Aorta (tissue), 5 donors: ENCODE data around the gene RALGPS2. TPM values are rescaled to one million over a fixed set of nuclear protein-coding genes. Genes with fewer than 3 reads are reported as not detected.
"Not testable (repeated sequence)": the region's sequence is repeated elsewhere in the genome, so short reads cannot be mapped to it uniquely, and the experiment has no call there.

Source experiments
- ATAC-seq: fragments of 200-7000 bp; cut with Tn5 transposase; one replicate; pipeline ENCODE4 v1.9.1; 2022; ENCODE audit warnings: moderate library complexity; ENCODE audit not compliant: low FRiP score
- DNase-seq, 2 donors: peaks; one replicate each; pipeline ENCODE4 v3.0.0-alpha.2; 2020
- H3K27ac ChIP-seq, 2 donors: one replicate each; pipeline ENCODE4 v1.5.1; 2013; ENCODE audit warnings: low read length in 2 of 2, mild to moderate bottlenecking in 2 of 2, moderate library complexity in 2 of 2, control low read depth in 1 of 2, inconsistent platforms in 1 of 2, low read depth in 1 of 2
- H3K27me3 ChIP-seq, 2 donors: one replicate each; pipeline ENCODE4 v1.6.1; 2013; ENCODE audit warnings: control low read depth in 1 of 2, low read length in 1 of 2, mild to moderate bottlenecking in 1 of 2, moderate library complexity in 1 of 2; ENCODE audit not compliant: insufficient read depth in 2 of 2, control insufficient read depth in 1 of 2
- H3K36me3 ChIP-seq, 2 donors: one replicate each; pipeline ENCODE4 v1.6.1; 2013; ENCODE audit warnings: control low read depth in 1 of 2, low read length in 1 of 2, mild to moderate bottlenecking in 1 of 2; ENCODE audit not compliant: insufficient read depth in 2 of 2, control insufficient read depth in 1 of 2
- H3K4me1 ChIP-seq, 2 donors: one replicate each; pipeline ENCODE4 v1.6.1; 2013; ENCODE audit warnings: low read length in 2 of 2, control low read depth in 1 of 2, mild to moderate bottlenecking in 1 of 2, moderate library complexity in 1 of 2; ENCODE audit not compliant: insufficient read depth in 2 of 2, control insufficient read depth in 1 of 2
- H3K4me3 ChIP-seq, 2 donors: one replicate each; pipeline ENCODE4 v1.5.1; 2013; ENCODE audit warnings: low read length in 2 of 2, control low read depth in 1 of 2, mild to moderate bottlenecking in 1 of 2
- H3K9me3 ChIP-seq: one replicate; pipeline ENCODE4 v1.6.1; 2013; ENCODE audit warnings: mild to moderate bottlenecking, low read length; ENCODE audit not compliant: control insufficient read depth
- WGBS, 2 donors: extraction: QIAGEN DNeasy Blood & Tissue Kit; methylation state at CpG; one replicate each; pipeline ENCODE4 v1.1.7; 2013; 5-methylcytosine and 5-hydroxymethylcytosine counted together
- intact Hi-C, 2 donors: fragments of 100-400 bp; cut with DNase I; formaldehyde crosslinking; loops; one replicate each; pipeline versions ENCODE4 v1.14.2 to v1.15.0; 2022
- polyA plus RNA-seq, 2 donors: library from polyadenylated mRNA; stranded (reverse); fragments of 200-250 nt; gene quantifications; one replicate each; pipeline ENCODE4 v1.2.3, GENCODE V29; 2013
- total RNA-seq, 2 donors: library from RNA; stranded (reverse); fragmentation: NEBNext Ultra II Directional; extraction: Animal tissue kit (Norgen Biotek cat#: 25700); gene quantifications; one replicate each; pipeline ENCODE4 v1.2.1, GENCODE V29; 2021
- donor health status: healthy with polysubstance abuse.
- donor health status: Bipolar disorder and iron deficiency.
- donor health status: DM: no; HTN: no; CAD: no.
- donor health status: DM: no; HTN: no; CAD: no.
- donor health status: DM: yes; HTN: yes; CAD: no.

Gene RALGPS2
- total and polyA plus RNA-seq, 4 donors = 0.18 to 14.1 (median 4.8) TPM

GRCh38 chr1:178947677-178947981 lies 222.6 kb downstream of the RALGPS2 start:
- Histone ChIP-seq H3K9me3 (no peaks in the 10 kb centered on the region), H3K36me3 (no peaks in the 10 kb centered on the region), H3K27ac (no peak overlapping the region), H3K4me1 (peaks cover 0 to 4% of the 10 kb centered on the region in 2 donors), H3K4me3 (no peak overlapping the region), H3K27me3 (no peaks in the 10 kb centered on the region)
- WGBS, 2 donors = 90 to 93% methylated on average over 3 of the region's 3 CpGs
- ATAC-seq (no peak), DNase-seq (no peak)
- intact Hi-C loops = no loop called here

GRCh38 chr1:178948676-178949075 lies 223.6 kb downstream of the RALGPS2 start:
- Histone ChIP-seq H3K4me1 (no peaks in the 10 kb centered on the region), H3K9me3 (no peaks in the 10 kb centered on the region), H3K27me3 (no peaks in the 10 kb centered on the region), H3K27ac (no peak overlapping the region), H3K4me3 (no peak overlapping the region), H3K36me3 (no peaks in the 10 kb centered on the region)
- intact Hi-C loops = no loop called here
- ATAC-seq (no peak), DNase-seq (no peak)
- 86 to 87% methylated on average over 4 of the region's 4 CpGs for WGBS, 2 donors

GRCh38 chr1:178949866-178950265 lies 224.8 kb downstream of the RALGPS2 start:
- H3K9me3 ChIP-seq, ATAC-seq, H3K27ac ChIP-seq, H3K36me3 ChIP-seq, H3K27me3 ChIP-seq, DNase-seq, H3K4me1 ChIP-seq, H3K4me3 ChIP-seq, intact Hi-C loops: not testable (repeated sequence)
- 27 to 48% methylated on average over 4 of the region's 4 CpGs for whole genome bisulfite sequencing, 2 donors

GRCh38 chr1:178951600-178951999 lies 226.6 kb downstream of the RALGPS2 start:
- H3K27me3 ChIP-seq = no peaks in the 10 kb centered on the region
- intact Hi-C loops = no loop called here
- WGBS, 2 donors = 82 to 86% methylated on average over 4 of the region's 4 CpGs
- H3K36me3 ChIP-seq = no peaks in the 10 kb centered on the region
- ATAC-seq (no peak), DNase-seq (no peak)
- H3K27ac ChIP-seq = no peak overlapping the region
- no peak overlapping the region for H3K4me3 ChIP-seq
- no peaks in the 10 kb centered on the region for H3K9me3 ChIP-seq
- no peaks in the 10 kb centered on the region for H3K4me1 ChIP-seq

GRCh38 chr1:178953034-178953433 lies 228.0 kb downstream of the RALGPS2 start:
- Histone ChIP-seq H3K36me3 (no peaks in the 10 kb centered on the region), H3K4me1 (no peaks in the 10 kb centered on the region), H3K27me3 (no peaks in the 10 kb centered on the region), H3K9me3 (no peaks in the 10 kb centered on the region), H3K4me3 (no peak overlapping the region), H3K27ac (peak overlapping the region in 1 of 2 donors; percentile 35)
- peak; percentile 58 for ATAC-seq
- no peak for DNase-seq
- intact Hi-C loops = no loop called here
- WGBS, 2 donors = 21 to 23% methylated on average over 5 of the region's 5 CpGs

GRCh38 chr1:178953538-178954324 lies 228.7 kb downstream of the RALGPS2 start:
- ATAC-seq = peak; percentile 42

DNA sequence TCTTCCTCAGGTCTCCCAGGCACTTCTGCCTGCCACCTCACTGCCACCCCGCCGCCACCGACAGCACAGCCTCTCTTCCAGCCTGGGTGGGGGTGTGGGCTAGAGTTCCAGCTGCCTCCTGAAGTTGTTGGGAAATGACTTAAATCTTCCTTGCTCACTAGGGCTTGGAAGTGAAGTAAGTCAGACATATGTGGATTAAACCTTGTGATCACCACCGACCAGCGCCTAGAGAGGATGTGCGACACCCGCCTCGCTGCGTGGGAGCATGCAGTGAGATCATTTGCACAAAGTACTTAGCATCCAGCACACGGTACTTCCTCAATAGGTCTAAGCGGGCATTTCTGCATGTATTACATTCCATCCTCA lies 229.3 kb downstream of the RALGPS2 start:
- Histone ChIP-seq H3K4me3 (no peak overlapping the region), H3K9me3 (no peaks in the 10 kb centered on the region), H3K27ac (no peak overlapping the region), H3K27me3 (no peaks in the 10 kb centered on the region), H3K4me1 (no peaks in the 10 kb centered on the region), H3K36me3 (no peaks in the 10 kb centered on the region)
- 95 to 96% methylated on average over 11 of the region's 11 CpGs for WGBS, 2 donors
- intact Hi-C loops = no loop called here
- no peak for ATAC-seq
- no peak for DNase-seq

More at GRCh38 chr1:178953538-178954324, 228.7 kb downstream of the RALGPS2 start:
- no peaks in the 10 kb centered on the region for H3K27me3 ChIP-seq
- H3K36me3 ChIP-seq = no peaks in the 10 kb centered on the region
- no peak overlapping the region for H3K4me3 ChIP-seq
- WGBS, 2 donors = 60 to 64% methylated on average over 23 of the region's 23 CpGs
- no peaks in the 10 kb centered on the region for H3K9me3 ChIP-seq
- no peak for DNase-seq
- no peak overlapping the region for H3K27ac ChIP-seq
- intact Hi-C loops = no loop called here
- H3K4me1 ChIP-seq = no peaks in the 10 kb centered on the region

DNA sequence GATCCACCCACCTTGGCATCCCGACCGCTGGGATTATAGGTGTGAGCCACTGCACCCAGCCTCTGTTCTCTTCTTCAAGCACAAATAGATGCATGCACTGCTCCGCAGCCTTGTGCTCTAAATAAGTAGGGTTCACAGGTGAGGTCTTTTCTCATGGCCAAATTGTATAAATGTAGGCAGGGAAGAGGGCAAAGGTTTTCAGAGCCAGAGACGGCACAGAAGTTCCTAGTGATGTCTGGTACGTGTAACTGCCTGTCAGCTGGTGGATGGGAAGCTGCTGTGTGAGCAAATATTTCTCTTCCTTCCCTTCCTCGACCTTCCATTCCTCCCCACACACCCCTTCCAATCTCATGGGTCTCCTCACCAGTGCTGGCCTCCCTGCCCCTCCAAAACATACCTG lies 229.9 kb downstream of the RALGPS2 start:
- WGBS, 2 donors = 74 to 83% methylated on average over 6 of the region's 6 CpGs
- ATAC-seq (no peak), DNase-seq (no peak)
- Histone ChIP-seq H3K4me3 (no peak overlapping the region), H3K36me3 (no peaks in the 10 kb centered on the region), H3K27ac (no peak overlapping the region), H3K4me1 (no peaks in the 10 kb centered on the region), H3K9me3 (no peaks in the 10 kb centered on the region), H3K27me3 (no peaks in the 10 kb centered on the region)
- intact Hi-C loops = no loop called here

- H3K9me3 ChIP-seq = no peaks in the 10 kb centered on the region
- no peaks in the 10 kb centered on the region for H3K27me3 ChIP-seq
- H3K4me3 ChIP-seq = no peak overlapping the region
- no peak for DNase-seq
- no peak for ATAC-seq
- H3K4me1 ChIP-seq = no peaks in the 10 kb centered on the region
- intact Hi-C loops = no loop called here
- no peak overlapping the region for H3K27ac ChIP-seq
- 53 to 67% methylated on average over 1 of the region's 1 CpG for WGBS, 2 donors
- no peaks in the 10 kb centered on the region for H3K36me3 ChIP-seq
Observed at GRCh38 chr1:178955391-178955954, 230.4 kb downstream of the RALGPS2 start.
